ENCODE data around the gene IER2.
A peak's percentile ranks its signal among the peaks of the same experiment; 100 is the strongest.

The IER2 gene, protein sequence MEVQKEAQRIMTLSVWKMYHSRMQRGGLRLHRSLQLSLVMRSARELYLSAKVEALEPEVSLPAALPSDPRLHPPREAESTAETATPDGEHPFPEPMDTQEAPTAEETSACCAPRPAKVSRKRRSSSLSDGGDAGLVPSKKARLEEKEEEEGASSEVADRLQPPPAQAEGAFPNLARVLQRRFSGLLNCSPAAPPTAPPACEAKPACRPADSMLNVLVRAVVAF

DNA sequence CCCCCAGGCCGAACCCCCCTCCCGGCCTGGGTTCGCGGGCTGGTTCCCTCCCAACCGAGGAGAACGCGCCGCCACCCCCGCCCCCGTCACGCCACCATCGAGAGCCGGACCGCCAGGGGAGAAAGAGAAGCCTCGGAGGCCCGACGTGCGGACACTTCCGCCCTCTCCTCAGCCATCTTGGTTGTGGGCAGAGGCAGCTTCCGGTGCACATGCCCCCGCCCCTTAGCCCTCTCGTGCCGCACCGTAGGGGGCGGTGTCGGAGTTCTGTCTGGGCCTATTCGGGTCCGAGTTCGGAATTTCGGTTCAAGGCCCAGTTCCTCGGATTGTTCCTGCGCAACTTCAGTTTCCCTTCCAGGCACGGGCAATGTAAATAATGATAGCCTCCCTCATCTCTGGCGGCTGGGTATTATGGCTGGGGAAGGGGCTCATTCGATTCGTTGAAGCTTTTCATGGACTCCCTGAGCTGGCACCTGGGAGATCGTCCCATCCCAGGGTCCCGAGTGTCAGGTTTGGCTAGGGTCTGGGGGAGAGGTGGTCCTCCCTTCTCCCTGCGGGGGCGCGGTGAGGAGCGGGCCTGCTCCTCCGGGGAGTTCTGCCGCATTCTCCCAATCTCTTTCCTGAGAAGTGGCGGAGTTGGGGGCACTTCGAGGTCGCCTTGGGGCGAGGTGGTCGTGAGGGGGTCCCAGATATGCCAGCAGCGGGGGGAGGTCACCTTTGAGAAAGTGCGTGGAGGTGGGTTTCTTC is at the start of gene IER2, which contains the start of gene STX10:
Gene IER2 (plus strand): TSS at position 225 of the 744 bp plus-strand sequence. CDS start 2,776 bp downstream, outside the sequence.
Gene STX10 (minus strand): TSS at position 189 of the 744 bp plus-strand sequence. CDS start 202 bp downstream, outside the sequence.
- DNase-seq (ENCODE audit: low read depth, low spot score), result no peak

DNA sequence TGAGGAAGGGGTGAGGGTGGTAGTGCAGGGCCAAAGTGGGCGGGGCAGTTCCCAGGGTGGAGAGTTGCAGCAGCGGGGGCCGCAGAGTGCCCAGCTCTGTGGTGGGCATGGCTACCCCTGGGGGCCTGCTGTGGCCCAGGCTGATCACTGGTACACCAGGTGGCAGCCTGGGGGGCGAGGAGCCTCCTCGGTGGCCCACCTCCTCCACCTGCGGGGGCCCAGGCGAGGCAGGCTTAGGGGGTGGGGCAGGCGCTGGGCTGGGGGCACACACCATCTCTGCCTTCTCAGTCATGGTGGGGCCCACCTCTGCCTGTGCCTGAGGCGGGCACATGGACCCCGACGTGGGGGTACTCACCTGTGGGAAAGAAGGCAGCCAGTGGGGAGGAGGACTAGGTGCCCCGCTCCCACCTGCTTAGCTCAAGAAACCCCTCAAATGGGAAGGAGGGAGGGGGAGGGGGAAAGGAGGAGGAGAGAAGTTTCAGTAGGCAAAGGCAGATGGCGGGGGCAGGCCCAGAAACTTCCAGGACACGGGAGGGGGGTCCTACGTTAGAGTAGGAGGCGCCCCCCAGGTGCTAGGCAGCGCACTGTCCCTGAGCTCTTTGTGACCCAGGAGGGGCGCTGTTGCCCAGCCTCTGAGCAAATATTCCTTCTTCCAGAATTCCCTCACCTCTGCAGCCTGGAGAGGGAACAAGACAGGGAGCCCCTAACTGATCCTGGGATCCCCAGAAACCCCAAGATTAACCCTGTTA is 49.2 kb upstream of the IER2 start:
- DNase-seq (ENCODE audit: low read depth, low spot score), result no peak

DNA sequence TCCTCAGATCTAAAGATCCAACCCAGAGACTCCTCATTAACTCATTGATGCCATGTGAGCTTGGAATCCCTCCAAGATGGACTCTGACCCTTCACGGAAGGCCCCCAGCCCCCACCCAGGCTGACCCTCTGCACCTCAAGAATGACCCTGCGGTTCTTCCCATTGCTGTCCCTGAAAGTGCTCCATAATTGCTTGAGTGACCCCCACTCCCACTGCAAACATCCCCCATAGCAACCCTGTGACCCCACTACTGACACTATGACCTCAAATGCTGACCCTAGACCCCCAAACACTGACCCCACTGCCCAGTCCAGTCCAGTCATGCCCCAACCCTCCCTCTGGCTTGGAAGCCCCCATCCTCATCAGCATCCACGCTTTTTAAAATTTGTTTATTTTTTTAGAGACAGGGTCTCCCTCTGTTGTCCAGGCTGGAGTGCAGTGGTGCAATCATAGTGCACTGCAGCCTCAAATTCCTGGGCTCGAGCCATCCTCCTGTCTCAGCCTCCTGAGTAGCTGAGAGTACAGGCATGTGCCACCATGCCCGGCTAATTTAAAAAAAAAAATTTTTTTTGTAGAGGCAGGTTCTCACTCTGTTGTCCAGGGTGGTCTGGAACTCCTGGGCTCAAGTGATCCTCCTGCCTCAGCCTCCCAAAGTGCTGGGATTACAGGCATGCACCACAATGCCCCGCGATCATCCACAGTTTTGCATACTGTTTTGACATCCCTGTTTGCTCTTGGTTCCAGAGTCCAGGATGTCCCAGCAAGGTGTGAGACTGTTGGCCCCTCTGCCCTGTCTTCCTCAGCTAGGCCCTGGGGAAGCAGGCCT is 48.4 kb upstream of the IER2 start:
- DNase-seq (ENCODE audit: low read depth, low spot score), result no peak

DNA sequence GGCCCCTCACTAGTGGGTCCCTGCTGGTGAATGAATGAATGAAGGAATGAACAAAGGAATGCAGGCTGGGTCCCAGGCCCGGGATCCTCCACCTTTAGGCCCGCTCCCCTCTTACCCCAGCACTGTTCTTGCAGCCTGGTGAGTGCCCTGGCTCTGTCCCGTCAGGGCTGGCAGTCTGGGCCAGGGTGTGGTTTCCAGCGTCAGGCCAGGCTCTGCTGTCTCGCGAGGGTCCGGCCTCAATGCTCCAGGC is 47.9 kb upstream of the IER2 start:
- no peak for DNase-seq (ENCODE audit: low read depth, low spot score)

DNA sequence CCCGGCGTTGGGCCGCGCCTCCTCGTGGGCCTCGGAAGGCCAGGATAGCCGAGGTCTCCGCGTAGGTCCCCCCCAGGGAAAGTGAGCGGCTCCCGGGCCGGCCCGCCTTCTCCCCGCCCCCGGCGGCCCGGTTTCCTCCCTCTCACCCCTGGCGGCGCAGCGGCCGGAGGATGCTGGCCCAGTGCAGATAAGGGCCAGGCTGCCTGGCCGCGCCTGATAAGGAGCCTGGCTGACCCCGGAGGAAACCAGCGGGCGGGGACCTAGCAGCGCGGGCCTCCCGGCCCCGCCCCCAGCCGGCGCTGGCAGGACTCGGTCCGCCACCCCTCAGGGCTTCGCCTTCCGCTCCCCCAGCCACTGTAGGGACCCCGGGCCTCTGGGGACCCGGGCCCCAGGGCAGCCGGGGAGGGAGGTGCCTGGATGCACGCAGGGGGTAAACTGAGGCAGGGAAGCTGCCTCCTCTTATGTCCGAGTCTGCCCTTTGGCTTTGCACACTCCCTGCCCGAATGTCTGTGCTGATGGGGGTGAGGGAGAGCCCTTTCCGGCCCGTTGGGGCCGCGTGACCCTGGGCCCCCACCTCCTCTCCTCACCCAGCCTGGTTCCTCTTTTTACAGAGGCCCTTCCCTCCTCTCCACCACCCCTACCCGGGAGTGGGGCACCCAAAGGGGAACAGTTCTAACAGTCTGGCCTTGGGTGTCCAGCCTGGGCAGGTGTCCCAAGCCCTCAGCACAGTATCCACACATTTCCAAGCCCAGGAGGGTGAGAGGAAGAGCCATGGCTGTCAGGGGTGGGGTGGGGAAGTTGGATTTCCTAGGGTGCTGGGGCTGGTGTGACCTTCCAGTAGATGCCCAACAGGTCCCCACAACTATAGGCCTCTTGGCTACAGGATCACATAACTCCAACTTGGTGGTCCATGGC is 47.3 kb upstream of the IER2 start, which contains the start of gene LYL1:
Gene LYL1 (minus strand): TSS at position 193 of the 915 bp plus-strand sequence. CDS start 1,687 bp downstream, outside the sequence.
- DNase-seq (ENCODE audit: low read depth, low spot score), result no peak

DNA sequence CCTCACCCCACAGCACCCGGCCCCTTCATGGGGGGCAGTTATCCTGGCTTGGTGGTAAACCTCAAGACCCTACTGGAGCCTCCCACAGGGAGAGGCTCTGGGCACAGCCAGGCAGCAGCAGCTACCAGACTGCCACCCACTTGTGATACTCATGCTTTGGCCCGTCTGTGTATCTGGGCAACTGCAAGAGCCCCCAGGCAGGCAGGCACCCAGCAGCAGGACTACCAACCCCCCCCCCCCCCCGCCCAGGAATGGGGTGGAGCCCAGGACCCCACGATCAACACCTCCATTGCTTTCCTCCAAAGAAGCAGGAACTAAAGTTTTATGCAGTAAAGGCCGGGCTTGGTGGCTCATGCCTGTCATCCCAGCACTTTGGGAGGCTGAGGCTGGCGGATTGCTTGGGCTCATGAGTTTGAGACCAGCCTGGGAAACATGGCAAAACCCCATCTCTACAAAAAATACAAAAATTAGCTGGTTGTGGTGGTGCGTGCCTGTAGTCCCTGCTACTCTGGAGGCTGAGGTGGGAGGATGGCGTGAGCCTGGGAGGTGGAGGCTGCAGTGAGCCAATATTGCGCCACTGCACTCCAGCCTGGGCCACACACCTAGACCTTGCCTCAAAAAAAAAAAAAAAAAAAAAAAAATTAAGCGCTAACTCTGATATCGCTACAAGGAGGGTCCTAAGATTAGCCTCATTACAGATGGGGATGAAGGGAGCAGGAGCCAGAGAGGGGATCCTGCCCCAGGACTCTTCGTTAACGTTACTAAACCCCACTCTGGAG is 46.4 kb upstream of the IER2 start:
- DNase-seq (ENCODE audit: low read depth, low spot score), result no peak

DNA sequence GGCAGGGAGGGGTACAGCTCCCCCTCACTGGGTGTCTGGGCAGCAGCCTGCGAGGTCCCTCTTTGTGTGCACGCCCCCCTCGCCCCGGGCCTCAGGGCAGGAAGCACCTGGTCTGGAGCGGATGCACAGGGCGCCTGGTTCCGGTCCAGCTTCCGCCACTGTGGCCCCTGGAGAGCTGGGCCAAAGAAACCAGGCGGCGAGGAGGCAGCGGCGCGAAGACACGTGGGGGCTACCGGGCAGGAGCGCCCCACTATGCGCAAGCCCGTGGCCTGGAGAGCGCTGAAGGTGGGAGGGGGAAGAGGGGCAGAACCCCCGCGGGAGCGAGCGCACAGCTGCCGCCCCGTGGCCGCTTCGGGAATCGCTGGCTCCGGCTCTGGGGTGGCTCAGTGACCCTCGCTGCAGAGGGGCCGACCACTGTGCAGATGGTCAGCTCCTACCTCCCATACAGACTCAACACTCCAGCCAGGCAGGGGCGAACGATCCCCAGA is 45.8 kb upstream of the IER2 start:
- no peak for DNase-seq (ENCODE audit: low read depth, low spot score)

DNA sequence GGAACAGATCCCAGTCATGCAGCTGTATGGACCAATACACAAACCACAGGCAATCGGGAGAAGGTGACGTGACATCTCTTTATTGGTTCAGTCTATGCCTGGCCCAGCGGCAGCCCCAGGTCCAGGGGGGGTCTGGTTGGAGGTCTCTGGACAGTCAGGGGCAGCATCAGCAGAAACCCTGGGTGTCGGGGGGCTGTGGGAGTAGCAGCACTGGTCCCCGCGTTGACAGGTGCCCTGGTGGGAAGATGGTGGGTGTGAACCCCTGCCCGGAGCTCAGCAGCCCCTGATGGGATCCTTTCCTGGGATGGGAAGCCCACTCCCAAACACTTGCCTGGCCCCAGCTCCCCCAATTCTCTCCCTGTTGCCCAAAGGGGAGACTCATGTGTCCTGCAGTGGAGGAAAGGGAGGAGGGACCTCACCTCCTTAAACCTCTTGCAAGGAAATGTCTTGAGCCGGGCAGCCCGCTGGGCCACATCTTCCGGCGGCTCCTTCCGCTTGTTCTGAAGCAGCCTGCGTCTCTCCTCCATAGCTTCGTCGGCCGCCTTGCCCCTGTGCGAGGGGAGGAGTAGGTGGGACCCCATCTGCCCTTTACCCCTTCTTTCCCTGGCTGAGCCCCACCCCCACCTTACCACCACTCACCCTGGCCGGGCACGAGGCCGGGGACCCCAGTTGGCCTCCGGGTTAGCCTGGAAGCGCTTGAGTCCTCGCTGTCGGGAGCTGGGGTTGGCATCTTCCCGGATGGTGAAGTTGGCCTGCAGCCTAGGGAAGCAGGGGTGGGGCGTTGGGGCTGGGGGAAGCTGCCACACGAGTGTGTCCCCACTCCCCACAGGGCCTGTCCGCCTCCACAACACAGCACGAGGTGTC is 45.1 kb upstream of the IER2 start:
- DNase-seq (ENCODE audit: low read depth, low spot score), result no peak

DNA sequence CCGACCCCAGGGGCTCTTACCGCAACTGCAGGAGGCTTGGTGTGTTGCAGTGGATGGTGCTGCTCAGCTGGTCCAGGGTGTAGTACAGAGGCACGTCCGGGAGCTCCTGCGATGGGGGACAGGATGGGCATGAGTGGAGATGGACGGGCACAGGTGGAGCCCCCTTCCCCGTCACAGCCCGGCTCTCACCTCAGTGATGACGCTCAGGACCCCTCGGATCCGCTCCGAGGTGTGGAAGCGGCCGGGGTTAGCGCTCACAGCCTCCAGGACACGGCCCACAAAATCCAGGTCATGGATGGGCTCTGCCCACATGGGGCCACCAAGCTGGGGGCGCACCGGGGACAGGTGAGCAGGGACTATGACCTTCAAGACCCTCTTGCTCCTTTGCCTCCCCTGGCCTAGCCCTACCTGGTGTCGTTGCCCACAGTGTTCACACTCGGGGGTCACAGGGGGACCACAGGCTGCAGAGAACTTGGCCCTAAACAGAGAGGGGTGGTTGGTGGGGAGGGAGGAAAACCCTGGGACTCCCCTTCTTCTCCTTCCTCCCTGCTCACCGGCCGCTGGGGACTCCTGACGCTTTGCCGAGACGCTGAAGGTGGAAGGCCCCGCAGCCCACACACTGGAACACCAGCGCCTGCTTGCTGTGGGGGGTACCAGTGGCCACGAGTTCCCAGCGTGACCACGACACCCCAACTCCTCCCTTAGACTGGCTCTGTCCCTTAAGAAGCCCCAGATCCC is 40.7 kb upstream of the IER2 start:
- no peak for DNase-seq (ENCODE audit: low read depth, low spot score)

DNA sequence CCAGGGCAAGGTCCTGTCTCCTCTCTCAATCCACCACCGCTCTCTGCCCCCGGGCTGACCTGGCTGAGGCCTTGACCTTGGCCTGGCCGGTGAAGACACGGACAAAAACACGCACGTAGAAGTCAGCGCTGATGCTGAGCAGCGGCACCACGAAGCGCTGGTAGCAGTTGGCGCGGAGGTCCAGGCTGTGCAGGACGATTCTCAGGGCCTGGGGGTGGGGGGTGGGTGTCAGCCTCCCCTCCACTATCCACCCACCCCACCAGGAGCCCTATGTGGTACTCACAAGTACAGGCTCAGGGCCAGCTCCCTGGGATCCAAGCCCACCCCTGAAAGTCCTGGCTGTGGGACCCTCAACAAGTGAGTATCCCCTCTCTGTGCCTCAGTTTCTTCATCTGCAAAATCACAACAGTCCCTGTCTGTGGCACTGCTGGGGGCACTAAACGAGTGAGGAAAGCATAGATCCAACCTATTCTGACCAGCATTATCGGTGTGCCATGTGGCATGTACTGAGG is 40.1 kb upstream of the IER2 start:
- DNase-seq (ENCODE audit: low read depth, low spot score), result no peak

DNA sequence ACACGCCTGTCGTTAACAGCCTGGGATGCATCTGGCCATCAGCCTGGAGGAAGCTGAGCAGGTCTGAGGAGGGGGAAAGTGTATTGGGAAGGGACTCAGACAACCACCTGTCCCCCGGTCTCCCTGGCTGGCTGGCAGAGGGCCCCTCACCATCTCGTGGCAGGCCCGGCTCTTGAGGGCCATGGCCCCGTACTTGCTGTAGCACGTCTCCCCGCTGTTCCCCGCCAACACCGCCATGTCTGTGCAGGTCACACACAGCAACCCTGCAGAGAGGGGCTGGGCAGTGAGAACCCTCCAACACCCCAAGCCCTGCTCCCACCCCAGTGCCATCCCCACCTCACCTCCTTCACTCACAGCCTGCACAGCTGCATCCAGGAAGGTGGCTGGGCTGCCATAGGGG is 37.7 kb upstream of the IER2 start:
- no peak for DNase-seq (ENCODE audit: low read depth, low spot score)

DNA sequence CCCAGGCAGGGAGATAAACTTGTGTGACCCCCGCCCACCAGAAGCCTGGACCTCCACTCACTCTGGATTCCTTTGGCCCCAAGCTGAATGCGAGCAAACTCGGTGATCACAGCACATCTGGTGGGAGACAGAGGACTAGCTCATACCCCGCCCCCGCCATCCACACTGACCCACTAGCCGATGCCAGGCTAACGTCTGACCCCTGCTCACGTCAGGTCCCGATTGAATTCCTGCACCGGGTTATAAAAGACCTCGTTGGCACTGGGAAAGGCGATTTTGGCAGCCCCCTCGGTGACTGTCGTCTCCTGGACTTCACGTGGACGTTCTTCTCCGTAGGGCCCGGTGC is 34.3 kb upstream of the IER2 start:
- DNase-seq (ENCODE audit: low read depth, low spot score), result no peak

DNA sequence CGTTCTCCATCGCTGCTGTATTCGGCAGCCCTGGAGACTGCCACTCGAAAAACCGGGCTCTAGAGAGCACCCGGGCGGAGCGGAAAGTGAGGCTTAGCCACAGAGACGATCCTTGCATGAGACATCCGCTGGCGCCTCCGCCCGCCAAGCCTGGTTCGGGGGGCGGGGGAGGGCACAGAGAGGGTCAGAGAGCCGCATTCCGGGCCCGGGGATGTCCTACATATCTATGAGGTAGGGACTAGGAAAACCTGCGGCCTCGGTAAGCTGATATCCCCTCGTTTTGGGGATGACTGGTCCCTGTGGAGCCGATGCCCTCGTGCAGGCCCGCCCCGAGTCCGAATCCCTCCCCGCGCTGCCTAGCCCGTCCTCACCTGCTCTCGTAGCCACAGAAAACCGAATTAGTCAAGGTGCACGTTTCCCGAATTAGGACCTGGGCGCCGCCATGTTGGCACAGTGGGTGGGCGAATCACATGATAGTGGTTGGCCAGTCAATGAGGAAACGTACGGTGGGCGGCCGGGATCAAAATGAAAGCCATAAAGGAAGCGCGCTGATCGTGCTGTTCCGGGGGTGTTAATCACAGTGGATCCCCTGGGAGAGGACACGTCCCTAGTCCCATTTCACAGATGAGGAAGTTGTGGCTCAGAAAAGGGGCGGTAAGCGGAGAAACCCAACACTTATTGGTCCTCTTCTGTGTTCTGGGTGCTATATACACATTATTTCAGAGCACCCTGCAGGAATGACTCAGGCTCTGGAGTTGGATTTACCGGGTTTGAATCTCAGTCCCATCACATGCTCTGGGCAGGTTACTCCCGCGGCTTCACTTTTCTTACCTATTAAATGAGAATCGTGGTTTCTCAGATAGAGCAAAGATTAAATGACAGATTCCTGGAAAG is 33.7 kb upstream of the IER2 start, which contains the start of gene TRMT1:
Gene TRMT1 (minus strand): TSS at position 459 of the 894 bp plus-strand sequence. CDS start 341 bp downstream, at position 118.
- DNase-seq (ENCODE audit: low read depth, low spot score), result peak; percentile 89

DNA sequence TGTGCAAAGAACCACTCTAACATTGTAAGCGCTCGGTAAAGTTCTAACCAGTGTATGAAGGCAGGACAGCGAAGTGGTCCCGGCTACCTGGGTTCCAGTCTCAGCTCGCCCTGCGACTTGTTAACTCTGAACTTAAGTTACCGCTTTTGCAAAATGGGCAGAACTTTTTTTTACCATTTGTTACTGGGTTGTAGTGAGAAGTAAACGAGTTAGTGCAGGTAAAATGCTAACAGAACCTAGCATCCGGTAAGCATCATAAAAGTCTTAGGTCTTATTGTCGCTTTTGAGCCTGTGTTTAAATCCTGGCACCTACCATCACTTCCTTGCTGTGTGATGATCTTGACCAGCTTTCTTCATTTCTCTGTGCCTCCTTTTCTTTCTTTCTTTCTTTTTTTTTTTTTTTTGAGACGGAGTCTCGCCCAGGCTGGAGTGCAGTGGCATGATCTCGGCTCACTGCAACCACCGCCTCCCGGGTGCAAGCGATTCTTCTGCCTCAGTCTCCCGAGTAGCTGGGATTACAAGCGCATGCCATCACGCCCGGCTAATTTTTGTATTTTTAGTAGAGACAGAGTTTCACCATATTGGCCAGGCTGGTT is 32.9 kb upstream of the IER2 start:
- no peak for DNase-seq (ENCODE audit: low read depth, low spot score)

DNA sequence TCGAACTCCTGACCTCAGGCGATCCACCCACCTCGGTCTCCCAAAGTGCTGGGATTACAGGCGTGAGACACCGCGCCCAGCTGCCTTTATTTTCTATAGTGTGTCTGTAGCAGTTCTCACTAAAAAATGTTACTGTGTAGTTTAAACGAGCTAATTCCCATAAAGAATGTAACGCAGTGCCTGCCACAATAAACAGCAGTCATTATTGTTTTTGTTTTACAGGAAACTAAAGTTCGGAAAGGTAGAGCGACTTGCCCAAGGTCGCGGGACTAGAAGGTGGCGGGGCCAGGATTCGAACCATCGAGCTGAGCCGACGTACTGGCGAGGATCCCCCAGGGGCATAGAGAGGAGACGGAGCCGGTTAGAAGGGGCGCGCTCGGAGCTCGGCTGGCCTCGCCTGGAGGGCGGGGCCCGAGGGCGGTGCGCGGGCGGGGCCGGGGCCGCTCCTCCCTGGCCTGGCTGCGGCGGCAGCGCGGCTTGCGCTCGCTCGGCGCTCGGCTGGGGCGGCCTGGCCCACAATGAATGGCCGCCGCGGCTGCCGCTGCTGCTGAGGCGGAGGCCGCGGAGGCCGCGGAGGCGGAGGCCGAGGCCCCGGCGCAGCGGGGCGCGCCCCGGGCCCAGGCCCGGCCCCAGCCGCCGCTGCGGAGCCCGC is 32.3 kb upstream of the IER2 start, which contains the start of gene NACC1:
Gene NACC1 (plus strand): TSS at position 493 of the 652 bp plus-strand sequence. CDS start 16,944 bp downstream, outside the sequence.
- DNase-seq (ENCODE audit: low read depth, low spot score), result no peak
